ENCODE measurements around the gene CD70.
"Not testable (repeated sequence)": the region's sequence is repeated elsewhere in the genome, so short reads cannot be mapped to it uniquely, and the experiment has no call there.

Gene CD70

GRCh38 chr19:6597471-6598253 is 6.7 kb upstream of the CD70 start:
- DNase-seq = not testable (repeated sequence)

DNA sequence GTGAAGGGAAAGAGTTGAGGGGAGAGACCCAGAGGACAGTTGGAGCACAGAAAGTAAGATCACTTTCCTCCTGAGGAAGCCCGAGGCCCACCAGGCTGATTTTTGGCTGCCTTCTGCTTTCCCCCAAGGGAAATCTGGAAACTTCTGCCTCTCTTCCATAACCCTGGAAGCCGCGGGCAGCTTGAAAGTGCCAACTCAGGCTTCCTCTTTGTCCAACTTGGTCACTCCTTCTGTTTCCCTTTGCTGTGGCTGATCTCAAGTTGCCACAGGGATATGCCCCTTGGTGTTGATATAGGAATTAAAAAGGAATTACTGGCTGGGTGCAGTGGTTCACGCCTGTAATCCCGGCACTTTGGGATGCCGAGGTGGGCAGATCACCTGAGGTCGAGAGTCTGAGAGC is 5.7 kb upstream of the CD70 start:
- no peak for DNase-seq

DNA sequence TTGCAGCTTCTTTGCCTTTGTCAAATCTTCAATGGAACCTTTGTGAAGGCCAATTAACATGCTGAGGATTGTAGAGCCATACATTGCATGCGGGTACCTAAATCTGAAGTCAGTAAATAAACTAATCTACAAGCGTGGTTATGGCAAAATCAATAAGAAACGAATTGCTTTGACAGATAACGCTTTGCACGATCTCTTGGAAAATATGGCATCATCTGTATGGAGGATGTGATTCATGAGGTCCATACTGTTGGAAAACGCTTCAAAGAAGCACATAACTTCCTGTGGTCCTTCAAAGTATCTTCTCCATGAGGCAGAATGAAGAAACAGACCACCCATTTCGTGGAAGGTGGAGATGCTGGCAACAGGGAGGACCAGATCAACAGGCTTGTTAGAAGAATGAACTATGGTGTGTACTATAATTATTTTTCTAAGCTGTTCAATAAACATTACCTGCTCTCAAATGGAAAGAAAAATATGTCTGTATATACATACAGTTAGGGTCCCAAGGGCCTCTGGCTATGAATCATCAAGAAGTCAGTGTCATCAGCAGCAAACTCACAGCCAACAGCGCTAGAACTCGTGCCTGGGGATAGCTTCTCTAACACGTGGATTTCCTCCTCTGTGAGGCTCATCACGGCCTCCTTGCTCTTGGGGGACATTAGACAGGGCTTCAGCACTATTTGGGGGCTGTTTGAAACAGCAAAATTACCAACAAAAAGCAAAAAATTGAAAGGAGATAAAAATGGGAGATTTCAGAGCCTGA is 2.9 kb upstream of the CD70 start:
- no peak for DNase-seq

DNA sequence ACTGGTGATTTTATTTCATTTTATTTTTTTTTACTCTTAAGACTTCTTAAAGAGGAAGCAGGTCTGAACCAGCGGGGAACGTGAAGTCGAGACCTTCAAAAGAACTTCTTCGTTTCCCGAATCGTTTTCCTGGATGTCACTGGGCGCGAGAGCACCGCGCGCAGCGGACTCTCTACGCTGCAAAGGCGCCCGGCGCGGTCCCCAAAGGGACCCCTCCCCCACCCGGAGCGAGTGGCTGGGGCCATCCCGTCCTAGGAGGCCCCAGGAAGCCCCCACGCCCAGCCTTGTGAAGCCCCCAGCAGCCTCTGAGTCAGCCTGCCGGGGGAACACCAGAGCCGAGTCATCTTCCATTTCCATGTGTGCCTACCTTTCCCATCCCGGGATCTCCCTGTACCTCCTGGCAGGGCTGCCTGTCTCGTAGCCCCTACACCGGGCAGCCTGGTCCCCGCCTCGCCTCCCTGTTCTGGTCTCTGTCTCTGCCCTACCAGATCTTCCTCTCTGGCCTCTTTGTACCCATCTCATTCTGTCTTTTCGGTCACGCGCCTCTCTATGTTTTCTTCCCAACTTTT is 608 bp downstream of the CD70 start:
- no peak for DNase-seq

- no peak for DNase-seq
These were observed 1.2 kb downstream of the CD70 start for GRCh38 chr19:6589711-6590257.

GRCh38 chr19:6588508-6589345 is 2.2 kb downstream of the CD70 start:
- DNase-seq = no peak

- no peak for DNase-seq
These were observed 2.9 kb downstream of the CD70 start for GRCh38 chr19:6587998-6588507.

DNA sequence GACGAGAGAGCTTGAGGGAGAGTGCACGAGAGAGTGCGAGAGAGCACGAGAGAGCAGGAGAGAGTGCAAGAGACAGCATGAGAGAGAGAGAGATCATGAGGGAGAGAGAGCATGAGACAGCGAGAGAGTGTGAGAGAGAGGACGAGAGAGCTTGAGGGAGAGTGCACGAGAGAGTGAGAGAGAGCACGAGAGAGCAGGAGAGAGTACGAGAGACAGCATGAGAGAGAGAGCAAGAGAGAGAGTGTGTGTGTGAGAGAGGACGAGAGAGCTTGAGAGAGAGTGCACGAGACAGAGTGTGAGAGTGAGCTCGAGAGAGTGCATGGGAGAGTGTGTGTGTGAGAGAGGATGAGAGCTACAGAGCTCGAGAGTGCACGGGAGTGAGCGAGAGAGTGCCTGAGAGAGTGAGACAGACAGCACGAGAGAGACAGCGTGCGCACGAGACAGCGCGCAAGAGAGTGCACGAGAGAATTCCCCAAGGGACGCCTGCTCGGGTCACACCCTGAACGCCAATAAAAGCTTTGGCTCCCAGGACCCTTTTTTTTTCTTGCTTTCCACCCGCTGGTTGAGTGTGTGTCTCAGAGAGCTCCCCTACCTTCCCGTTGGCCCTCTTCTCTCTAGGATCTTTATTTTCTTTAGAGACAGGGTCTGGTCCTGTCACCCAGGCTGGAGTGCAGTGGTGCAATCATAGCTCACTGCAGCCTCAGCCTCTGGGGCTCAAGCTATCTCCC is 3.7 kb downstream of the CD70 start:
- DNase-seq = no peak

- DNase-seq = no peak
These were observed 4.2 kb downstream of the CD70 start for GRCh38 chr19:6586726-6587092.

GRCh38 chr19:6586056-6586455 is 4.9 kb downstream of the CD70 start:
- DNase-seq = no peak

DNA sequence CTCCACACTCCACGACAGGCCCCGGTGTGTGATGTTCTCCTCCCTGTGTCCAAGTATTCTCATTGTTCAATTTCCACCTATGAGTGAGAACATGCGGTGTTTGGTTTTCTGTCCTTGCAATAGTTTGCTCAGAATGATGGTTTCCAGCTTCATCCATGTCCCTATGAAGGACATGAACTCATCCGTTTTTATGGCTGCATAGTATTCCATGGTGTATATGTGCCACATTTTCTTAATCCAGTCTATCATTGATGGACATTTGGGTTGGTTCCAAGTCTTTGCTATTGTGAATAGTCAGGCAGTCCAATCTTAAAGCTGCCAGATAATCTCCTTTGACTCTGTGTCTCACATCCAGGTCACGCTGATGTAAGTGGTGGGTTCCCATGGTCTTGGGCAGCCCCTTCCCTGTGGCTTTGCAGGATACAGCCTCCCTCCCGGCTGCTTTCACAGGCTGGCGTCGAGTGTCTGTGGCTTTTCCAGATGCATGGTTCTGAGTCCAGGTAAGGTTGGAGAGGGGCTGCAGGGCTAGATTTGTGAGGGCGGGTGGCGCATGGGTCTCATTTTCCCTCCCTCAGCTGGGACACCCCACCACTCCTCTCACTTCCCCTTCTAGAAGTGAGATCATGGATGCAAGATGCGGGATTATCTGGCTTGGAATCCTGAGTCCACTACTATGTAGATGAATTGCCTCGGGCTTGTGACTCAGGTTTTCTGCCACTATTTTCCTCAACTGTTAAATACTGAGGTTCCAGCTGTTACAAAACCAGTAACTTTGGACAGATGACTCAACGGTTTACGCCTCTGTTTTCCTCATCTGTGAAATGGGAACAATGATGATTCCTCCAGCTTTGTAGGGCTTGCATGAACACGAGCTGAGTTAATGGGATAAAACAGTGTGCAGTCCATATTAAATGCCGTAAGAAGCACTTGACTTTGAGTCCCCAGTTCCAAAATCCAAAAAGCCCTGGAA is 8.2 kb downstream of the CD70 start:
- not testable (repeated sequence) for DNase-seq

- DNase-seq = no peak
These were observed 10.6 kb downstream of the CD70 start for GRCh38 chr19:6580313-6580712.

GRCh38 chr19:6579450-6580178 is 11.3 kb downstream of the CD70 start:
- no peak for DNase-seq

GRCh38 chr19:6577476-6578125 is 13.3 kb downstream of the CD70 start:
- DNase-seq = no peak

DNA sequence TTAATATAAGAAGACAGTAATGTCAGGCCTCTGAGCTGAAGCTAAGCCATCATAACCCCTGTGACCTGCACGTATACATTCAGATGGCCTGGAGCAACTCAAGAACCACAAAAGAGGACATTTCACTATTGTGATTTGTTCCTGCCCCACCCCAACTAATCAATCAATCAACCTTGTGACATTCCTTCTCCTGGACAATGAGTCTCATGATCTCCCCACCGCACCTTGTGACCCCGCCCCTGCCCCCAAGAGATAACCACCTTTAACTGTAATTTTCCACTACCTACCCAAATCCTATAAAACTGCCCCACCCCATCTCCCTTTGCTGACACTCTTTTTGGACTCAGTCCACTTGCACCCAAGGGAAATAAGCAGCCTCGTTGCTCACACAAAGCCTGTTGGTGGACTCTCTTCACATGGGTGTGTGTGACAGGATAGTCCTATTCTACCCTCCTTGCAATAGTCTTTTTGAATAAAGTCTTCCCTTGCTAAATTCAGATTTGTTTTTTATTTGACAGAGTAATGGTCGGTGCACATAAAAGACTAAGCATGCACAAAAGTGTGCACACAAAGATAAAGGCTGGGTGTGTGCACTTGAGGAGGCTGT is 14.0 kb downstream of the CD70 start:
- no peak for DNase-seq

DNA sequence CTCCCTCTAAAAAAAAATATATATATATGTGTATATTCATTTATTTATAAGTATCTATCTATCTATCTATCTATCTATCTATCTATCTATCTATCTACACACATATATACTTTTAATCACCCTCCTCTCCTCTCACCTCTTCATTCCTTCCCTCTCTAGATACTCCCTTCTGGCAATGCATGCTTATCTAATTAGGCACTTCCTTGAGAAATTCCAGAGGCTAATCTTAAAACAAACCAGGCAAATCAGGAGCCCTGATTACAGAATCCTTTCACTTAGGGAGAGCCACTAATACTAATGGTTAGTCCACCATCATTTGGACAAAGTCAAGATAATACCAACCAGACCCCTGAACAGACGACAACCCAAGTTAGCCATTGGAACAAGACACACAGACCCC is 17.6 kb downstream of the CD70 start:
- no peak for DNase-seq

DNA sequence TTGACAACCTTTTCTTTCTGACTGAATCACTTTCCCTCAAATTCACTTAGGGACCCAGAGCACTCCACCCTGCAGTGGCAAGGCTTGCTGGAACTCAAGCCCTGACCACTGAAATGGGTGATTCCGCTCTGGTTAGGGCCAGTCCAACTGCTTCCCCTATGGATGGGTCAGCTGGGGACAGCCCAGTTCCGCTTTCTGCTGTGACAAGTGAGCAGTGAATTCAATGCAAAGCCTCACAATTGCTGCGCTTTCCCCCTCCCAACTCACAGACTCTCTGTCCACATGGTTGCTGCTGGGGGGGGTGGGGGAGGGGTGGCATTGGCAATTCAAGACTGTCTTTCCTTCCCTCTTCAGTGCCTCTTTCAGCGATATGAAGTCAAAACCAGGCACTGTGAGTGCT is 18.7 kb downstream of the CD70 start:
- no peak for DNase-seq

DNA sequence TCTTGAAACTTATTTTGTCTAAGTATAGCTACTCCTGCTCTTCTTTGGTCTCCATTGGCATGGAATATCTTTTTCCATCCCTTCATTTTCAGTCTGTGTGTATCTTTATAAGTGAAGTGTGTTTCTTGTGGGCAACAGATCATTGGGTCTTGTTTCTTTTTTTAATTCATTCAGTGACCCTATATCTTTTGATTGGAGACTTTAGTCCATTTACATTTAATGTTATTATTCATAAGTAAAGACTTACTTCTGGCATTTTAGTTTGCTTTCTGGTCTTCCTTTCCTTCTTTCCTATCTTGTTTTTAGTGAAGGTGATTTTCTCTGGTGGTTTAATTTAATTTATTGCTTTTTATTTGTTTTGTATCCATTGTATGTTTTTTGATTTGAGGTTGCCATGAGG is 19.8 kb downstream of the CD70 start:
- no peak for DNase-seq

- DNase-seq = no peak
These were observed 20.2 kb downstream of the CD70 start for GRCh38 chr19:6570764-6571163.

All from activated CD4-positive, alpha-beta T cell treated with anti-CD3 and anti-CD28 coated beads for 1 hour (primary cell).